ENCODE results near the gene SPP1. TPM values are rescaled to one million over a fixed set of nuclear protein-coding genes. Genes with fewer than 3 reads are reported as not detected.

Gene SPP1
- total and polyA plus RNA-seq, 10 of the 15 experiments (the other 5 are each of a cell fraction or from before 2014, with no cell fraction given) = 0.05 to 1.1 (median 0.39) TPM; not detected in 6

- peak overlapping the region; percentile 84 for H2AFZ ChIP-seq (ENCODE audit: control insufficient read depth, low read depth, low read length)
- no peak overlapping the region for H3K27ac ChIP-seq (ENCODE audit: control insufficient read depth, insufficient read depth)
- peak overlapping the region; percentile 87 for H3K4me2 ChIP-seq (ENCODE audit: control insufficient read depth, insufficient read depth)
- POLR2A ChIA-PET = interaction anchor here (1.7 kb wide), 1 partner anchor 275 kb away, joined by 4 read pairs; the partner anchor contains the start of gene PPM1K
- H3K4me3 ChIP-seq = peak overlapping the region; percentile 96
- H3K4me1 ChIP-seq (ENCODE audit: control insufficient read depth, insufficient read depth, low read length) = peaks cover 12% of the 10 kb centered on the region
- WGBS (ENCODE audit: insufficient coverage, insufficient replicate concordance, low lambda C conversion rate, missing lambda C conversion rate) = 0% methylated on average over 24 of the region's 51 CpGs
- no peaks in the 10 kb centered on the region for H3K27me3 ChIP-seq (replicated peaks in 1 of 2; ENCODE audit: control insufficient read depth in 2 of 2, insufficient read depth in 2 of 2, low read length in 1 of 2)
- BruUV-seq (replicated peaks) = no TSS peak
- ATAC-seq (peak; percentile 50), DNase-seq (ENCODE audit: low read depth, low spot score) (no peak), FAIRE-seq (no peak)
- SMC1A ChIA-PET (ENCODE audit: uncharacterized antibody, unreplicated experiment) = interaction anchor here (0.7 kb wide), 1 partner anchor 156 kb away, joined by 3 read pairs; no protein-coding TSS in a partner anchor
- no peaks in the 10 kb centered on the region for H4K20me1 ChIP-seq (ENCODE audit: control insufficient read depth, insufficient read depth)
- peak overlapping the region; percentile 74 for H3K9ac ChIP-seq (ENCODE audit: control insufficient read depth, insufficient read depth, low read length)
- intact Hi-C loops (cut with micrococcal nuclease; ENCODE audit: unreplicated experiment) = no loop called here
- CTCF ChIA-PET = interaction anchor here (0.7 kb wide), 1 partner anchor 507 kb away, joined by 3 read pairs; no protein-coding TSS in a partner anchor
- H3K79me2 ChIP-seq (ENCODE audit: control insufficient read depth, insufficient read depth, low read length) = peaks cover 35% of the 10 kb centered on the region
- in situ Hi-C loops (cut with MboI) = no loop called here
- no peaks in the 10 kb centered on the region for H3K36me3 ChIP-seq (ENCODE audit: control insufficient read depth in 2 of 2, insufficient read depth in 2 of 2, low read length in 1 of 2)
- RAD21 ChIA-PET (ENCODE audit: unreplicated experiment) = interaction anchor here (0.6 kb wide), 1 partner anchor 644 kb away, joined by 4 read pairs; no protein-coding TSS in a partner anchor
- no peaks in the 10 kb centered on the region for H3K9me3 ChIP-seq (replicated peaks; ENCODE audit: control insufficient read depth, insufficient read depth, low read length)
- TF ChIP-seq ZBED1 (IDR thresholded peaks at IDR 0.05; ENCODE audit: borderline replicate concordance) (no peak), RAD51 (IDR thresholded peaks at IDR 0.05) (no peak), MXI1 (IDR thresholded peaks at IDR 0.05; ENCODE audit: low read depth, low read length) (no peak), IKZF1 (conservative IDR thresholded peaks at IDR 0.05) (peak; percentile 24), WRNIP1 (IDR thresholded peaks at IDR 0.05; ENCODE audit: borderline replicate concordance, low read depth, low read length) (no peak), ZSCAN29 (IDR thresholded peaks at IDR 0.05) (no peak), SKIL (IDR thresholded peaks at IDR 0.05; ENCODE audit: low read depth, poor library complexity, severe bottlenecking) (no peak), SIX5 (IDR thresholded peaks at IDR 0.05; ENCODE audit: low read depth, low read length, severe bottlenecking) (no peak), BHLHE40 (IDR thresholded peaks at IDR 0.05; ENCODE audit: borderline replicate concordance in 1 of 2, low read depth in 2 of 2, low read length in 1 of 2) (no peak), ESRRA (IDR thresholded peaks at IDR 0.05; ENCODE audit: low read length) (no peak), ZZZ3 (IDR thresholded peaks at IDR 0.05; ENCODE audit: control insufficient read depth, insufficient read length, low read depth) (no peak), JUNB (IDR thresholded peaks at IDR 0.05) (no peak), IRF5 (IDR thresholded peaks at IDR 0.05; ENCODE audit: borderline replicate concordance) (no peak), YBX1 (IDR thresholded peaks at IDR 0.05) (no peak), FOXM1 (IDR thresholded peaks at IDR 0.05; ENCODE audit: low read depth, low read length) (no peak)
- TF ChIP-seq, protein P1, sequence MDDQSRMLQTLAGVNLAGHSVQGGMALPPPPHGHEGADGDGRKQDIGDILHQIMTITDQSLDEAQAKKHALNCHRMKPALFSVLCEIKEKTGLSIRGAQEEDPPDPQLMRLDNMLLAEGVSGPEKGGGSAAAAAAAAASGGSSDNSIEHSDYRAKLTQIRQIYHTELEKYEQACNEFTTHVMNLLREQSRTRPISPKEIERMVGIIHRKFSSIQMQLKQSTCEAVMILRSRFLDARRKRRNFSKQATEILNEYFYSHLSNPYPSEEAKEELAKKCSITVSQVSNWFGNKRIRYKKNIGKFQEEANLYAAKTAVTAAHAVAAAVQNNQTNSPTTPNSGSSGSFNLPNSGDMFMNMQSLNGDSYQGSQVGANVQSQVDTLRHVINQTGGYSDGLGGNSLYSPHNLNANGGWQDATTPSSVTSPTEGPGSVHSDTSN (IDR thresholded peaks at IDR 0.05; ENCODE audit: insufficient replicate concordance, low read depth, low read length) = no peak
Observed at GRCh38 chr4:88008122-88008742, 32.7 kb downstream of the SPP1 start.

Data from GM12878 (cell line).